GM21737 (cell line): ENCODE data around the gene FES.
"Not testable (repeated sequence)": the region's sequence is repeated elsewhere in the genome, so short reads cannot be mapped to it uniquely, and the experiment has no call there.

Experiments used
- ATAC-seq: cut with Tn5 transposase; IDR thresholded peaks from one replicate; pipeline ENCODE4 v1.9.1; 2021; ENCODE audit warnings: mild to moderate bottlenecking, moderate library complexity; ENCODE audit not compliant: unreplicated experiment

The FES gene

DNA sequence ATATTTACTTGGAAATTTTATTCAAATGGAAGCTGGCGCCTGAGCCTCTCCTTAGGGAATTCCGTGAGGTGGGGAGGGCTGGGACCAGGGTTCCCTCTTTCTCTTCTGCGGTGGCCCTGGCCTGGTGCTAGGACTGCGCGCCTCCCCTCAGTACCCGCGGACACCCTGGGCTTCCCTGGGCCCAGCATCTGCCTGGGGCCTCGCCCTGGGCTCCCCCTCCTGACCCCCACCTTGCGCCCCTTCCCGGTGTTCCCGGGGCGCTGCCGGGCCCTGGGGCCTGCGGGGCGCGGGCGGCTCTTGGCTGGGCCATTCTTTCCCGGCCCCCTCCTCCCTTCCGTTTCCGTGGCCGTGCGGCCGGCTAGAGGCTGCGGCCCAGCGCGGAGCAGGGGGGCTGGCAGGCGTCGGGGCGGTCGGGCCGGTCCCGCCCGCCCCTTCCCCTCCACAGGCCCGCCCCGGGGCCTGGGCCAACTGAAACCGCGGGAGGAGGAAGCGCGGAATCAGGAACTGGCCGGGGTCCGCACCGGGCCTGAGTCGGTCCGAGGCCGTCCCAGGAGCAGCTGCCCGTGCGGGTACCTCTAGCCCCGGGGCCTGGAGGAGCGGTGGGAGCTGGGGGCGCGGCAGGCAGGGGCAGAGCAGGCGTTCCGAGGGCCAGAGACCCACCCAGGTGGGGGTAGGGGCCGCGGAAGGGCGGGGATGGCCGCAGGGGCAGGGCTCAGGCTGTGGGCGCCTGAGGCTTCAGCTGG is at the start of gene FES:
FES (plus strand) TSS at position 529 of the 743 bp plus-strand sequence. CDS start 542 bp downstream, outside the sequence.
- no peak for ATAC-seq

- no peak for ATAC-seq
These were observed 49.7 kb upstream of the FES start for GRCh38 chr15:90834626-90835025.

- ATAC-seq = no peak
These were observed 47.9 kb upstream of the FES start for GRCh38 chr15:90836296-90836871.

- no peak for ATAC-seq
These were observed 47.2 kb upstream of the FES start for GRCh38 chr15:90837094-90837493.

GRCh38 chr15:90838139-90838538 is 46.2 kb upstream of the FES start:
- no peak for ATAC-seq

GRCh38 chr15:90838544-90838943 is 45.8 kb upstream of the FES start:
- ATAC-seq = no peak

DNA sequence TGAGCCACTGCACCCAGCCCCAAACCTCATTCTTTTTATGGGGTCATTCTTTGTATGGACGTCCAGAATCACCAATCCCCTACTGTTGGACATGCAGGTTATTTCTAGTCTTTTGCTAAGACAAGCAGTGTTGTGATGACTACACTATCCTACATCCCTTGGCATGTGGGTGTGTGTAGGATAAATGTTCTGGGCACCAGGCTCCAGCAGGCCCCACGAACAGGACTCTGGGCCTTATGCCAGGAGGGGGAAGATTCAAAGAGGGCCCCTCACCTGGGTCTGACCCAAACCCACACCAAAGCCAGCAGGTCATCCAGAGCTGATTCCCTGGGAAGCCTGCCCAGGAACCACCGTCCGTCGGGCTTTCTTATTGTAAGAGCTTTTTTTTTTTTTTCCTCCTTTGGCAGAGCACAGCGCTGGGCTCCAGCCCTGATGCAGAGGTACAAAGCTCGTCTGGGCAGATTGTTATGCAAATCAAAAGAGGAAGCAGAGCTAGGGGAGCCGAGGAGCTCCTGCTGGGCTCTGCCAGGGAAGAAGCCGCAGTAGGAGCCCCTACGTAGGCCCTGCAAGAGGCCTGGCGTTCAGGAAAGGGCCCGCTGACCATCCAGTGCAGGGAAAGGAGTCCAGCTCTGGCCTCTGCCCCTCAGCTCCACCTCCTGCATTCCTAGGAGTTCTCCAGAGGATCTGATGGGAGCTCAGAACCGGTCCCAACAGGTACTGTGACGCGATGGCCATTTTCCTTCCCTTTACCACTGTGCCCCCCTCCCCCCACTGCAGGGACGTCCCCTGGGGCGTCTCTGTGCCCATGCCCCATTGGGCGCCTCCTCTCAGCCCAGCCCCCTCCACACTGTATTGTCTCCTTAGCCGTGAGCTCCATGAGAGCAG is 44.9 kb upstream of the FES start:
- ATAC-seq = peak; percentile 72

DNA sequence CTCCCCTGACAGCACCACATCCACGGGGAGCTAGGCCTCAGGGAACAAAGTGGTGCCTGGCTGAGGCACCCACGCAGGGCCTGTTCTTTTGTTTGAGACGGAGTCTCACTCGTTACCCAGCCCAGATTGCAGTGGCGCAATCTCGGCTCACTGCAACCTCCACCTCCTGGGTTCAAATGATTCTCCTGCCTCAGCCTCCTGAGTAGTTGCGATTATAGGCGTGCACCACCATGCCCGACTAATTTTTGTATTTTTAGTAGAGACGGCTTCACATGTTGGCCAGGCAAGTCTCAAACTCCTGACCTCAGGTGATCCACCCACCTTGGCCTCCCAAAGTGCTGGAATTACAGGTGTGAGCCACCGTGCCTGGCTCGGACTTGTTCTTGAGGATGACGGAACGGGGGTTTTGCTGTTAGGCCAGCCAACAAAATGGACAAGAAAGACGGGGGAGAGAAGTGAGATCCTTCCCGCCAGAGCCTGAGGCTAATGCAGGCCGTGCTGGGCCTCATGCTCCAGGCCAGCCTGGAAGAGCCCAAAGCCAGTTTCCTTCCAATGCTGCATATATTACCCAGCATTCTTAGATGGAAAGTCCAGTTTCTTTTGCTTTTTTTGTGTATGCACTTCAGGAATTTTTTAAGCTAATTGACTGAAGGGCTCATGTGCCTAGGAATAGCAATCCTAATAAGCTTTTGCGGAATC is 44.0 kb upstream of the FES start:
- no peak for ATAC-seq

- no peak for ATAC-seq
These were observed 43.4 kb upstream of the FES start for GRCh38 chr15:90840954-90841353.

GRCh38 chr15:90844696-90845095 is 39.6 kb upstream of the FES start:
- ATAC-seq = no peak

DNA sequence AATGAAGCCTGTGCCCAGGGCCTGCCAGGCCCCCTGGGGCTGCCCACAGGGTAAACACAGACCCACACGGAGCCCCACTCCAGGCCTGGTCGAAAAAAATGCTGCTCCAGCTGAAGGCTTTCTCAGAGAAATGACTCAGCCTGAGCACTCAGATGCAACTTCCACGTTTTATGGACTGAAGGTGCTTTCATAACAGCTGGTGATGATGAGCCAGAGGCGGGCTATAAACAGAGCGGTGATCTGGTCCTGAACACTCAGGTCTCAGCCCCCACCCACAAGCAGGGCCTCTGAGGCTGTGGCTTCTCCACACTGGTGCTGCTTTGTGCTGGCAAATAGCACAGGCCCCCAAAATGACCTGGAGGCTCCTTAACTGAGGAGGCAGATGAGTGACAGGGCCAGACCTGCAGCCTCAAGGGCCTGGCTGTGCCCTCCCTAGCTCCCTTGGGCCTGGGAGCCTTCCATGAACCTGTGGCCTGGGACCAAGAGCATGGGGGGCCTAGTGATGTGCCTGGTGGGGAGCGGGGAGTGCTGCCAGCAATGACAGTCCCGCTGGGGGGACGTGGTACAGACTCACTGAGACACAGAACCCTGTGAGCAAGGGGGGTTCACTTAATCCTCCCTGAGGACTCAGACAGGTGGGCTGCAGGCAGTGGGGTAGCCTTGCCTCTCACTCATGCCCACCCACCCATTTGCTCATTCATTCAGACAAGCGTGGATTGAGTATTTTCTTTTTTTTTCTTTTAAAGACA is 38.9 kb upstream of the FES start:
- ATAC-seq = peak; percentile 88

GRCh38 chr15:90849424-90849823 is 34.9 kb upstream of the FES start:
- ATAC-seq = not testable (repeated sequence)

- no peak for ATAC-seq
These were observed 33.2 kb upstream of the FES start for GRCh38 chr15:90851114-90851513.

GRCh38 chr15:90851940-90852339 is 32.4 kb upstream of the FES start:
- no peak for ATAC-seq

GRCh38 chr15:90855139-90855538 is 29.2 kb upstream of the FES start:
- ATAC-seq = no peak

DNA sequence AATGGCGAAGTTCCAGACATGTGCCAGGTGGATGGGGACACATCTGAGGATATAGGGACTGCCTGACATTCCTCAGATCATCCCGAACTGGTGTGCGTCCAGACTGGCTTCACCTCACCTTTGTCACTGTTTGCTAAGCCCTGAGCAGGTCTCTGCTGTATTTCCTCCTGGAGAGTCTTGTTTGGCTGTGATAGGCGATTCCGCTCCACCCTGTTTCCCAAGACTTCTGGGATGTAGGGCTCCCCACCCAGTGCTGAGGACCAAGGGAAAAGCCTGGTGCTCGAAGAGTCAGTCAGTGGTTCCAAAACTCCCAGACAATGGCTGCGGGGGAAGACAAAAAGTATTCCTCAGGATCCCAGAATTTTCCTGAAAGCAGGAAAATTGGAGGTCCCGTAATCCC is 27.0 kb upstream of the FES start:
- no peak for ATAC-seq

GRCh38 chr15:90857883-90858443 is 26.3 kb upstream of the FES start:
- no peak for ATAC-seq

GRCh38 chr15:90859234-90860131 is 24.8 kb upstream of the FES start:
- ATAC-seq = no peak

- ATAC-seq = no peak
These were observed 23.9 kb upstream of the FES start for GRCh38 chr15:90860450-90860849.
